ENCODE measurements around the gene DIDO1. TPM values are rescaled to one million over a fixed set of nuclear protein-coding genes. Genes with fewer than 3 reads are reported as not detected.

The DIDO1 gene
- total and polyA plus RNA-seq, 9 of the 15 experiments (the other 6 are each of a cell fraction or from before 2014, with no cell fraction given): 4.4 to 46.8 (median 31.2) TPM

- TF ChIP-seq ATF2 (CRISPR knock-in tag; IDR thresholded peaks at IDR 0.05) (no peak), LCOR (CRISPR knock-in tag; IDR thresholded peaks at IDR 0.05) (peak; percentile 10; the same call in 1 of the 2 replicates), ZNF445 (CRISPR knock-in tag; IDR thresholded peaks at IDR 0.05; ENCODE audit: low read depth) (no peak), PTRF (tag; IDR thresholded peaks at IDR 0.05) (no peak), NRF1 (conservative IDR thresholded peaks at IDR 0.05 in 1 of 2, IDR thresholded peaks at IDR 0.05 in 1 of 2) (peak; percentile 93 to 94), TBP (optimal IDR thresholded peaks at IDR 0.05; ENCODE audit: low read depth, low read length) (peak; percentile 76), HMBOX1 (IDR thresholded peaks at IDR 0.05) (no peak), FOS (IDR thresholded peaks at IDR 0.05; ENCODE audit: extremely low read depth, insufficient read length) (peak; percentile 19), ARID2 (IDR thresholded peaks at IDR 0.05) (0 out of 2 replicates have a peak, but pooled peaks have one; percentile 13), NFE2 (IDR thresholded peaks at IDR 0.05; ENCODE audit: low read depth) (no peak), MCM3 (IDR thresholded peaks at IDR 0.05) (no peak), SMC3 (conservative IDR thresholded peaks at IDR 0.05; ENCODE audit: insufficient read depth, low read depth, low read length) (no peak), COPS2 (conservative IDR thresholded peaks at IDR 0.05) (no peak), KLF6 (CRISPR knock-in tag; IDR thresholded peaks at IDR 0.05; ENCODE audit: borderline replicate concordance) (peak; percentile 72; the same call in 1 of the 2 replicates), ELK1 (CRISPR knock-in tag; IDR thresholded peaks at IDR 0.05) (no peak), E2F1 (CRISPR knock-in tag; IDR thresholded peaks at IDR 0.05) (no peak; the same call in 1 of the 2 replicates), CEBPB (tag; IDR thresholded peaks at IDR 0.05) (no peak), MBD2 (IDR thresholded peaks at IDR 0.05; ENCODE audit: borderline replicate concordance, low read depth) (peak; percentile 65), MIER1 (IDR thresholded peaks at IDR 0.05; ENCODE audit: low read depth) (no peak), CXXC5 (CRISPR knock-in tag; IDR thresholded peaks at IDR 0.05) (peak; percentile 93)
- TF ChIP-seq, protein P1, sequence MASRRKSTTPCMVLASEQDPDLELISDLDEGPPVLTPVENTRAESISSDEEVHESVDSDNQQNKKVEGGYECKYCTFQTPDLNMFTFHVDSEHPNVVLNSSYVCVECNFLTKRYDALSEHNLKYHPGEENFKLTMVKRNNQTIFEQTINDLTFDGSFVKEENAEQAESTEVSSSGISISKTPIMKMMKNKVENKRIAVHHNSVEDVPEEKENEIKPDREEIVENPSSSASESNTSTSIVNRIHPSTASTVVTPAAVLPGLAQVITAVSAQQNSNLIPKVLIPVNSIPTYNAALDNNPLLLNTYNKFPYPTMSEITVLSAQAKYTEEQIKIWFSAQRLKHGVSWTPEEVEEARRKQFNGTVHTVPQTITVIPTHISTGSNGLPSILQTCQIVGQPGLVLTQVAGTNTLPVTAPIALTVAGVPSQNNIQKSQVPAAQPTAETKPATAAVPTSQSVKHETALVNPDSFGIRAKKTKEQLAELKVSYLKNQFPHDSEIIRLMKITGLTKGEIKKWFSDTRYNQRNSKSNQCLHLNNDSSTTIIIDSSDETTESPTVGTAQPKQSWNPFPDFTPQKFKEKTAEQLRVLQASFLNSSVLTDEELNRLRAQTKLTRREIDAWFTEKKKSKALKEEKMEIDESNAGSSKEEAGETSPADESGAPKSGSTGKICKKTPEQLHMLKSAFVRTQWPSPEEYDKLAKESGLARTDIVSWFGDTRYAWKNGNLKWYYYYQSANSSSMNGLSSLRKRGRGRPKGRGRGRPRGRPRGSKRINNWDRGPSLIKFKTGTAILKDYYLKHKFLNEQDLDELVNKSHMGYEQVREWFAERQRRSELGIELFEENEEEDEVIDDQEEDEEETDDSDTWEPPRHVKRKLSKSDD (conservative IDR thresholded peaks at IDR 0.05; ENCODE audit: low read length): peak; percentile 80; the same call in 1 of the 2 replicates
Measured at GRCh38 chr20:62937268-62938104, 11.2 kb upstream of the DIDO1 start (continued).

Measured in K562 (cell line).